GM21529 (cell line): ENCODE data around the gene KAZN.
"Not testable (repeated sequence)": the region's sequence is repeated elsewhere in the genome, so short reads cannot be mapped to it uniquely, and the experiment has no call there.

Experiments
- ATAC-seq: cut with Tn5 transposase; IDR thresholded peaks from one replicate; pipeline ENCODE4 v1.9.1; 2021; ENCODE audit not compliant: unreplicated experiment

Gene KAZN

GRCh38 chr1:14598498-14599182 is at the start of gene KAZN:
Gene KAZN (plus strand): TSS chr1:14598685.
- no peak for ATAC-seq

- ATAC-seq = no peak
Measured at GRCh38 chr1:14549897-14550620, 48.4 kb upstream of the KAZN start.

- no peak for ATAC-seq
Measured at GRCh38 chr1:14551386-14551785, 47.1 kb upstream of the KAZN start.

GRCh38 chr1:14552246-14552965 is 46.1 kb upstream of the KAZN start:
- ATAC-seq = no peak

GRCh38 chr1:14553711-14554110 is 44.8 kb upstream of the KAZN start:
- ATAC-seq = no peak

- ATAC-seq = no peak
Measured at GRCh38 chr1:14555091-14555490, 43.4 kb upstream of the KAZN start.

GRCh38 chr1:14561014-14561693 is 37.3 kb upstream of the KAZN start:
- ATAC-seq = no peak

GRCh38 chr1:14565090-14565489 is 33.4 kb upstream of the KAZN start:
- no peak for ATAC-seq

- no peak for ATAC-seq
Measured at GRCh38 chr1:14567056-14567455, 31.4 kb upstream of the KAZN start.

- ATAC-seq = no peak
Measured at GRCh38 chr1:14567903-14568302, 30.6 kb upstream of the KAZN start.

- no peak for ATAC-seq
Measured at GRCh38 chr1:14568716-14569355, 29.6 kb upstream of the KAZN start.

GRCh38 chr1:14570514-14570913 is 28.0 kb upstream of the KAZN start:
- ATAC-seq = no peak

GRCh38 chr1:14571810-14572767 is 26.4 kb upstream of the KAZN start:
- ATAC-seq = no peak

- ATAC-seq = no peak
Measured at GRCh38 chr1:14572861-14573260, 25.6 kb upstream of the KAZN start.

- ATAC-seq = no peak
Measured at GRCh38 chr1:14576155-14576554, 22.3 kb upstream of the KAZN start.

GRCh38 chr1:14577261-14577660 is 21.2 kb upstream of the KAZN start:
- ATAC-seq = no peak

GRCh38 chr1:14578156-14578555 is 20.3 kb upstream of the KAZN start:
- ATAC-seq = no peak

GRCh38 chr1:14580295-14580694 is 18.2 kb upstream of the KAZN start:
- ATAC-seq = not testable (repeated sequence)

- ATAC-seq = no peak
Measured at GRCh38 chr1:14580986-14581385, 17.5 kb upstream of the KAZN start.

GRCh38 chr1:14583788-14584187 is 14.7 kb upstream of the KAZN start:
- ATAC-seq = no peak
